IMR-90 (cell line): ENCODE results near the gene SYTL3. TPM values are rescaled to one million over a fixed set of nuclear protein-coding genes. Genes with fewer than 3 reads are reported as not detected.

Source experiments
- ATAC-seq: fragments of 200-7000 bp; cut with Tn5 transposase; 2 replicates; pipeline ENCODE4 v1.9.1; 2020; ENCODE audit warnings: low read depth, mild to moderate bottlenecking, moderate library complexity
- BruUV-seq: library from RNA; stranded (reverse); fragments of 400-500 nt; replicated peaks from 2 replicates; lab custom pipeline; 2021; lab: Mats Ljungman, UMichigan
- CTCF ChIA-PET: fragments of 300-600 bp; formaldehyde crosslinking; extraction: SDS; loops from one replicate; lab custom pipeline; 2021; ENCODE audit warnings: antibody characterized with exemption; lab: Yijun Ruan, JAX
- POLR2A ChIA-PET: fragments of 300-600 bp; sonication (Branson Sonifier 250); formaldehyde crosslinking; loops from one replicate; lab custom pipeline; 2022; ENCODE audit warnings: antibody characterized with exemption; ENCODE audit not compliant: unreplicated experiment; lab: Charles Lee
- DNase-seq: peaks from one replicate; pipeline ENCODE4 v3.0.0; 2013
- H2AFZ ChIP-seq: replicated peaks from 2 replicates; pipeline ENCODE3; 2013; ENCODE audit warnings: low read length, mild to moderate bottlenecking; ENCODE audit not compliant: poor library complexity
- H2AK5ac ChIP-seq: 2 replicates; pipeline ENCODE4 v1.6.1; 2013; ENCODE audit warnings: low read depth, low read length, inconsistent platforms
- H2AK9ac ChIP-seq: replicated peaks from 2 replicates; pipeline ENCODE3; 2013; ENCODE audit warnings: mild to moderate bottlenecking, low read depth, low read length, moderate library complexity; ENCODE audit not compliant: poor library complexity
- H2BK120ac ChIP-seq: 2 replicates; pipeline ENCODE4 v1.6.1; 2013; ENCODE audit warnings: low read depth, low read length, inconsistent platforms
- H2BK15ac ChIP-seq: 3 replicates; pipeline ENCODE4 v1.6.1; 2013; ENCODE audit warnings: low read depth, low read length, inconsistent platforms
- H2BK20ac ChIP-seq: 2 replicates; pipeline ENCODE4 v1.6.1; 2013; ENCODE audit warnings: low read depth, mild to moderate bottlenecking, inconsistent platforms, low read length, moderate library complexity
- H2BK5ac ChIP-seq: 2 replicates; pipeline ENCODE4 v1.6.1; 2013; ENCODE audit warnings: mild to moderate bottlenecking, low read depth, low read length, inconsistent platforms; ENCODE audit not compliant: poor library complexity, severe bottlenecking
- H3K14ac ChIP-seq: replicated peaks from 2 replicates; pipeline ENCODE4 v1.6.1; 2013; ENCODE audit warnings: low read depth, low read length, inconsistent platforms
- H3K18ac ChIP-seq: 2 replicates; pipeline ENCODE4 v1.6.1; 2013; ENCODE audit warnings: low read depth, low read length, control low read depth
- H3K23ac ChIP-seq: 2 replicates; pipeline ENCODE4 v1.6.1; 2013; ENCODE audit warnings: low read depth, low read length, inconsistent platforms
- H3K27ac ChIP-seq: 2 replicates; pipeline ENCODE4 v1.5.1; 2013; ENCODE audit warnings: mild to moderate bottlenecking, control low read depth, low read length; ENCODE audit not compliant: insufficient read depth
- H3K27me3 ChIP-seq: 2 replicates; pipeline ENCODE4 v1.6.1; 2013; ENCODE audit warnings: low read length; ENCODE audit not compliant: control insufficient read depth, insufficient read depth
- H3K36me3 ChIP-seq: 2 replicates; pipeline ENCODE4 v1.6.1; 2013; ENCODE audit warnings: low read length, mixed read lengths; ENCODE audit not compliant: control insufficient read depth, insufficient read depth
- H3K4ac ChIP-seq: 2 replicates; pipeline ENCODE4 v1.6.1; 2013; ENCODE audit warnings: low read depth, low read length, inconsistent platforms
- H3K4me1 ChIP-seq: 2 replicates; pipeline ENCODE4 v1.6.1; 2013; ENCODE audit warnings: low read length, mixed read lengths; ENCODE audit not compliant: control insufficient read depth, insufficient read depth
- H3K4me2 ChIP-seq: 2 replicates; pipeline ENCODE4 v1.6.1; 2013; ENCODE audit warnings: low read depth, mild to moderate bottlenecking, control low read depth, low read length, moderate library complexity
- H3K4me3 ChIP-seq: 2 replicates; pipeline ENCODE4 v1.5.1; 2013; ENCODE audit warnings: low read depth, mild to moderate bottlenecking, control low read depth, low read length, moderate library complexity; ENCODE audit not compliant: insufficient read depth
- H3K56ac ChIP-seq: 2 replicates; pipeline ENCODE4 v1.6.1; 2013; ENCODE audit warnings: low read length, inconsistent platforms; ENCODE audit not compliant: insufficient read depth; ENCODE audit errors: extremely low read depth
- H3K79me1 ChIP-seq, 2 experiments: 2 replicates each; pipeline ENCODE4 v1.6.1; 2013; ENCODE audit warnings: low read length in 2 of 2, inconsistent platforms in 1 of 2, low read depth in 1 of 2
- H3K9ac ChIP-seq: 2 replicates; pipeline ENCODE4 v1.6.1; 2013; ENCODE audit warnings: low read depth, low read length, control low read depth
- H3K9me1 ChIP-seq: 2 replicates; pipeline ENCODE4 v1.6.1; 2013; ENCODE audit warnings: low read length, inconsistent platforms; ENCODE audit not compliant: insufficient read depth
- H3K9me3 ChIP-seq: 2 replicates; pipeline ENCODE4 v1.6.1; 2013; ENCODE audit warnings: low read length; ENCODE audit not compliant: control insufficient read depth, insufficient read depth
- H4K20me1 ChIP-seq: 2 replicates; pipeline ENCODE4 v1.6.1; 2013; ENCODE audit warnings: low read length, inconsistent platforms; ENCODE audit not compliant: insufficient read depth
- H4K5ac ChIP-seq: 2 replicates; pipeline ENCODE4 v1.6.1; 2013; ENCODE audit warnings: mild to moderate bottlenecking, low read depth, low read length, control low read depth
- H4K8ac ChIP-seq, 2 experiments: 2 replicates each; pipeline ENCODE4 v1.6.1; 2013; ENCODE audit warnings: low read depth in 2 of 2, low read length in 2 of 2, control low read depth in 1 of 2, inconsistent platforms in 1 of 2
- H4K91ac ChIP-seq: 2 replicates; pipeline ENCODE4 v1.6.1; 2013; ENCODE audit warnings: low read depth, low read length, inconsistent platforms; ENCODE audit not compliant: insufficient read depth
- BHLHE40 ChIP-seq: fragments of 150-350 bp; IDR thresholded peaks from 2 replicates; pipeline ENCODE4 v1.6.1; 2016; ENCODE audit warnings: mild to moderate bottlenecking, low read depth, low read length
- CEBPB ChIP-seq: IDR thresholded peaks from 2 replicates; pipeline ENCODE4 v1.6.1; 2012; ENCODE audit warnings: low read depth, low read length, improper control_type of control experiment
- CHD1 ChIP-seq: IDR thresholded peaks from 2 replicates; pipeline ENCODE4 v1.6.1; 2012; ENCODE audit warnings: low read depth, low read length, improper control_type of control experiment
- CTCF ChIP-seq: conservative IDR thresholded peaks from 2 replicates; pipeline ENCODE4 v1.5.1; 2012; ENCODE audit warnings: mild to moderate bottlenecking, low read depth, low read length, improper control_type of control experiment
- ELK1 ChIP-seq: fragments of 150-350 bp; IDR thresholded peaks from 2 replicates; pipeline ENCODE4 v1.6.1; 2016; ENCODE audit warnings: low read depth, mild to moderate bottlenecking, low read length, moderate library complexity, borderline replicate concordance
- MAFK ChIP-seq: IDR thresholded peaks from 2 replicates; pipeline ENCODE4 v1.6.1; 2012; ENCODE audit warnings: low read depth, low read length, improper control_type of control experiment
- MAZ ChIP-seq: IDR thresholded peaks from 2 replicates; pipeline ENCODE4 v1.6.1; 2012; ENCODE audit warnings: low read depth, mild to moderate bottlenecking, low read length, improper control_type of control experiment, moderate library complexity, borderline replicate concordance
- MXI1 ChIP-seq: IDR thresholded peaks from 2 replicates; pipeline ENCODE4 v1.6.1; 2012; ENCODE audit warnings: low read depth, mild to moderate bottlenecking, low read length, moderate library complexity, borderline replicate concordance
- NFE2L2 ChIP-seq: fragments of 150-350 bp; IDR thresholded peaks from 2 replicates; pipeline ENCODE4 v1.6.1; 2016; ENCODE audit warnings: low read depth, mild to moderate bottlenecking, low read length
- POLR2A ChIP-seq: IDR thresholded peaks from 2 replicates; pipeline ENCODE4 v1.6.1; 2012; ENCODE audit warnings: mild to moderate bottlenecking, low read depth, low read length
- RAD21 ChIP-seq: IDR thresholded peaks from 2 replicates; pipeline ENCODE4 v1.6.1; 2012; ENCODE audit warnings: low read length, improper control_type of control experiment
- RCOR1 ChIP-seq: IDR thresholded peaks from 2 replicates; pipeline ENCODE4 v1.6.1; 2012; ENCODE audit warnings: mild to moderate bottlenecking, low read length, improper control_type of control experiment; ENCODE audit not compliant: insufficient replicate concordance
- RFX5 ChIP-seq: IDR thresholded peaks from 2 replicates; pipeline ENCODE4 v1.8.0; 2012; ENCODE audit warnings: low read depth, mild to moderate bottlenecking, low read length, moderate library complexity
- SMC3 ChIP-seq: fragments of 150-350 bp; IDR thresholded peaks from 2 replicates; pipeline ENCODE4 v1.6.1; 2016; ENCODE audit warnings: low read depth, mild to moderate bottlenecking, antibody characterized with exemption, low read length, moderate library complexity
- USF2 ChIP-seq: fragments of 150-350 bp; IDR thresholded peaks from 2 replicates; pipeline ENCODE4 v1.6.1; 2017; ENCODE audit warnings: mild to moderate bottlenecking, antibody characterized with exemption, low read length, low read depth
- whole genome bisulfite sequencing, 2 experiments: methylation state at CpG; one replicate each; pipeline versions ENCODE4 v1.1.5 to v1.1.7; 2013; ENCODE audit warnings: missing lambda C conversion rate in 2 of 2; ENCODE audit not compliant: insufficient read length in 1 of 2; ENCODE audit errors: extremely low coverage in 2 of 2; 5-methylcytosine and 5-hydroxymethylcytosine counted together
- dilution Hi-C: fragments of 300-500 bp; cut with HindIII; formaldehyde crosslinking; loops from one replicate; pipeline ENCODE4 v1.14.3; 2018; ENCODE audit warnings: low sequenced_read_pairs; ENCODE audit not compliant: unreplicated experiment
- in situ Hi-C: fragments of 300-500 bp; cut with MboI; formaldehyde crosslinking; loops from 3 replicates; pipeline ENCODE4 v1.14.3; 2019; ENCODE audit warnings: low sequenced_read_pairs, inconsistent platforms, mixed read lengths
- intact Hi-C: fragments of 100-400 bp; cut with micrococcal nuclease; formaldehyde crosslinking; loops from 2 replicates; pipeline ENCODE4 v1.10.0; 2022
- polyA plus RNA-seq, 3 experiments: library from polyadenylated mRNA; depleted of rRNA; stranded (reverse); fragments of >200 nt; gene quantifications; 2 replicates each; pipeline ENCODE4 v1.2.3, GENCODE V29; 2012; ENCODE audit warnings: low replicate concordance in 1 of 3
- total RNA-seq: library from RNA; depleted of rRNA; stranded (reverse); fragments of >200 nt; gene quantifications from 2 replicates; pipeline ENCODE4 v1.2.3, GENCODE V29; 2012

Gene SYTL3
- total and polyA plus RNA-seq, 2 of the 4 experiments (the other 2 are of a cell fraction), result 2.9 to 4.3 TPM

GRCh38 chr6:158770533-158771330 is 120.9 kb downstream of the SYTL3 start:
- H3K14ac ChIP-seq, result no peak overlapping the region
- H4K8ac ChIP-seq, result no peak overlapping the region
- H3K9me3 ChIP-seq, result no peaks in the 10 kb centered on the region
- H3K4me1 ChIP-seq, result no peaks in the 10 kb centered on the region
- H3K36me3 ChIP-seq, result peaks cover 71% of the 10 kb centered on the region
- no peak overlapping the region for H3K4me3 ChIP-seq
- H3K9me1 ChIP-seq, result peaks cover 5% of the 10 kb centered on the region; the same call in 1 of the 2 replicates
- H3K23ac ChIP-seq, result no peak overlapping the region
- no peaks in the 10 kb centered on the region for H3K27me3 ChIP-seq
- no peak for DNase-seq
- H3K4ac ChIP-seq, result no peak overlapping the region
- no peak overlapping the region for H3K27ac ChIP-seq
- H2BK5ac ChIP-seq, result no peak overlapping the region
- H2BK120ac ChIP-seq, result no peak overlapping the region
- H4K5ac ChIP-seq, result no peak overlapping the region
- no peak overlapping the region for H2BK15ac ChIP-seq
- in situ Hi-C loops (no loop called here), intact Hi-C loops (no loop called here), dilution Hi-C loops (no loop called here)
- H3K9ac ChIP-seq, result no peak overlapping the region
- no TSS peak for BruUV-seq
- H3K79me1 ChIP-seq, result peaks cover under 1 to 9% of the 10 kb centered on the region in 2 experiments; a peak in 3 of 4 replicates
- ChIA-PET CTCF (interaction anchor here (1.0 kb wide), 1 partner anchor 35 kb away, joined by 3 read pairs; no protein-coding TSS in a partner anchor), POLR2A (no interaction called here)
- no peak overlapping the region for H3K18ac ChIP-seq
- no peak overlapping the region for H3K56ac ChIP-seq
- no peak overlapping the region for H3K4me2 ChIP-seq
- no peak overlapping the region for H4K91ac ChIP-seq
- no peak overlapping the region for H2AK5ac ChIP-seq
- H2AK9ac ChIP-seq, result no peak overlapping the region
- no peak overlapping the region for H2AFZ ChIP-seq
- no peak for ATAC-seq
- 85% methylated on average over 7 of the region's 21 CpGs; no CpG with 5 or more reads in 1 of the 2 experiments for WGBS, 2 experiments
- H4K20me1 ChIP-seq, result no peaks in the 10 kb centered on the region
- H2BK20ac ChIP-seq, result no peak overlapping the region
- TF ChIP-seq MAZ, result no peak
- no peak for TF ChIP-seq RFX5
- TF ChIP-seq RCOR1, result no peak
- no peak for TF ChIP-seq ELK1
- no peak for TF ChIP-seq RAD21
- TF ChIP-seq BHLHE40, result no peak
- TF ChIP-seq CHD1, result no peak
- TF ChIP-seq CEBPB, result no peak
- no peak for TF ChIP-seq SMC3
- no peak for TF ChIP-seq USF2
- no peak for TF ChIP-seq MXI1
- TF ChIP-seq NFE2L2, result no peak
- TF ChIP-seq MAFK, result no peak
- no peak for TF ChIP-seq POLR2A
- no peak for TF ChIP-seq CTCF
